CD8-positive, alpha-beta memory T cell (primary cell): Measurements from ENCODE around the gene MAGEA3. TPM values are rescaled to one million over a fixed set of nuclear protein-coding genes. Genes with fewer than 3 reads are reported as not detected.
"Not testable (repeated sequence)": the region's sequence is repeated elsewhere in the genome, so short reads cannot be mapped to it uniquely, and the experiment has no call there.

Experiments used
- CTCF ChIA-PET: fragments of 350-600 bp; sonication (Branson Sonifier 250); formaldehyde crosslinking; loops from one replicate; lab custom pipeline; 2021; ENCODE audit warnings: antibody characterized with exemption; lab: Charles Lee
- POLR2A ChIA-PET: fragments of 350-600 bp; sonication (Branson Sonifier 250); formaldehyde crosslinking; loops from one replicate; lab custom pipeline; 2021; ENCODE audit warnings: antibody characterized with exemption; lab: Charles Lee
- DNase-seq, 5 donors: peaks; one replicate each; pipeline versions ENCODE4 v3.0.0 to v3.0.0-alpha.2; 2020 to 2022; ENCODE audit warnings: mixed read lengths in 1 of 5
- H3K27ac ChIP-seq: one replicate; pipeline ENCODE4 v1.7.0; 2013; ENCODE audit warnings: low read depth, mild to moderate bottlenecking, low read length, moderate library complexity
- H3K27me3 ChIP-seq: 2 replicates; pipeline ENCODE4 v1.7.0; 2013; ENCODE audit warnings: low read length, mild to moderate bottlenecking; ENCODE audit not compliant: insufficient read depth, poor library complexity, severe bottlenecking
- H3K36me3 ChIP-seq: 2 replicates; pipeline ENCODE4 v1.7.0; 2013; ENCODE audit warnings: mild to moderate bottlenecking, low read length, moderate library complexity; ENCODE audit not compliant: insufficient read depth
- H3K4me1 ChIP-seq: 2 replicates; pipeline ENCODE4 v1.7.0; 2013; ENCODE audit warnings: mild to moderate bottlenecking, low read length, moderate library complexity; ENCODE audit not compliant: insufficient read depth
- H3K4me3 ChIP-seq: 2 replicates; pipeline ENCODE4 v1.7.0; 2013; ENCODE audit warnings: mild to moderate bottlenecking, low read length
- H3K9me3 ChIP-seq: 2 replicates; pipeline ENCODE4 v1.7.0; 2013; ENCODE audit warnings: mild to moderate bottlenecking, low read length
- H3K27ac Mint-ChIP-seq, 8 donors: one replicate each; pipeline ENCODE4 v1.8.0; 2020 to 2021; ENCODE audit warnings: mixed read lengths in 8 of 8, mild to moderate bottlenecking in 6 of 8, inconsistent platforms in 3 of 8, moderate library complexity in 3 of 8
- H3K27me3 Mint-ChIP-seq, 2 donors: one replicate each; pipeline ENCODE4 v1.8.0; 2020 to 2021; ENCODE audit warnings: mixed read lengths in 2 of 2, mild to moderate bottlenecking in 1 of 2, moderate library complexity in 1 of 2
- H3K36me3 Mint-ChIP-seq, 3 donors: one replicate each; pipeline ENCODE4 v1.8.0; 2020 to 2021; ENCODE audit warnings: mixed read lengths in 3 of 3, inconsistent platforms in 1 of 3, mild to moderate bottlenecking in 1 of 3
- H3K4me1 Mint-ChIP-seq, 3 donors: one replicate each; pipeline ENCODE4 v1.8.0; 2020 to 2021; ENCODE audit warnings: mixed read lengths in 3 of 3, inconsistent platforms in 1 of 3, mild to moderate bottlenecking in 1 of 3
- H3K4me3 Mint-ChIP-seq, 7 donors: one replicate each; pipeline ENCODE4 v1.8.0; 2020 to 2021; ENCODE audit warnings: mixed read lengths in 7 of 7, mild to moderate bottlenecking in 6 of 7, moderate library complexity in 4 of 7, inconsistent platforms in 2 of 7
- H3K9me3 Mint-ChIP-seq, 5 donors: one replicate each; pipeline ENCODE4 v1.8.0; 2020 to 2022; ENCODE audit warnings: mixed read lengths in 5 of 5, mild to moderate bottlenecking in 3 of 5, moderate library complexity in 2 of 5, inconsistent platforms in 1 of 5
- polyA plus RNA-seq: library from polyadenylated mRNA; unstranded; fragments of 300-500 nt; fragmentation: Illumina TruSeq; gene quantifications from one replicate; pipeline ENCODE4 v1.2.3, GENCODE V29; 2021
- total RNA-seq, 2 experiments: library from RNA; stranded (reverse); gene quantifications; one replicate each; pipeline ENCODE4 v1.2.3, GENCODE V29; 2021

The MAGEA3 gene
- total and polyA plus RNA-seq, 3 experiments from 2014 or later, result not detected

GRCh38 chrX:152733261-152733975 lies 34.8 kb downstream of the MAGEA3 start, which contains the start of the genes CSAG1 and MAGEA12:
TSS of gene CSAG1 (minus strand) at chrX:152733721. CDS start at chrX:152732460, 1,261 bp downstream.
TSS of gene MAGEA12 (plus strand) at chrX:152733757. CDS start at chrX:152736162, 2,405 bp downstream.
- H3K27me3 Mint-ChIP-seq, result peaks cover 0 to 1% of the 10 kb centered on the region in 2 donors
- Histone ChIP-seq H3K4me3 (no peak within 1 kb of the TSS), H3K9me3 (no peaks in the 10 kb centered on the region), H3K4me1 (no peaks in the 10 kb centered on the region), H3K27ac (peak within 1 kb of the TSS; percentile 38), H3K27me3 (no peaks in the 10 kb centered on the region), H3K36me3 (no peaks in the 10 kb centered on the region)
- ChIA-PET CTCF (no interaction called here), POLR2A (no interaction called here)
- DNase-seq, result no peak
- H3K36me3 Mint-ChIP-seq, result no peaks in the 10 kb centered on the region
- no peaks in the 10 kb centered on the region for H3K9me3 Mint-ChIP-seq
- no peaks in the 10 kb centered on the region for H3K4me1 Mint-ChIP-seq
- H3K27ac Mint-ChIP-seq, result no peak within 1 kb of the TSS
- H3K4me3 Mint-ChIP-seq, result no peak within 1 kb of the TSS

- H3K4me1 Mint-ChIP-seq, H3K4me1 ChIP-seq, H3K36me3 Mint-ChIP-seq, H3K9me3 Mint-ChIP-seq, H3K4me3 ChIP-seq, POLR2A ChIA-PET, H3K9me3 ChIP-seq, H3K27me3 Mint-ChIP-seq, H3K36me3 ChIP-seq, CTCF ChIA-PET, DNase-seq, H3K27ac Mint-ChIP-seq, H3K27me3 ChIP-seq, H3K4me3 Mint-ChIP-seq: not testable (repeated sequence)
- peak overlapping the region; percentile 31 for H3K27ac ChIP-seq
Observed at GRCh38 chrX:152734143-152734858, 35.7 kb downstream of the MAGEA3 start.

GRCh38 chrX:152735101-152735500 lies 36.5 kb downstream of the MAGEA3 start:
- no peaks in the 10 kb centered on the region for H3K4me1 ChIP-seq
- H3K4me3 ChIP-seq, result no peak overlapping the region
- H3K27me3 Mint-ChIP-seq, result no peaks in the 10 kb centered on the region
- no peak overlapping the region for H3K4me3 Mint-ChIP-seq
- H3K27ac Mint-ChIP-seq, result no peak overlapping the region
- no peaks in the 10 kb centered on the region for H3K9me3 Mint-ChIP-seq
- POLR2A ChIA-PET, result no interaction called here
- no peak for DNase-seq
- no peaks in the 10 kb centered on the region for H3K36me3 Mint-ChIP-seq
- no peak overlapping the region for H3K27ac ChIP-seq
- H3K9me3 ChIP-seq, result no peaks in the 10 kb centered on the region
- CTCF ChIA-PET, result no interaction called here
- no peaks in the 10 kb centered on the region for H3K36me3 ChIP-seq
- no peaks in the 10 kb centered on the region for H3K4me1 Mint-ChIP-seq
- H3K27me3 ChIP-seq, result no peaks in the 10 kb centered on the region

GRCh38 chrX:152735860-152736511 lies 37.4 kb downstream of the MAGEA3 start:
- Histone ChIP-seq H3K36me3 (no peaks in the 10 kb centered on the region), H3K9me3 (no peaks in the 10 kb centered on the region), H3K27ac (no peak overlapping the region), H3K27me3 (no peaks in the 10 kb centered on the region), H3K4me1 (no peaks in the 10 kb centered on the region), H3K4me3 (no peak overlapping the region)
- H3K27ac Mint-ChIP-seq, result no peak overlapping the region
- no peaks in the 10 kb centered on the region for H3K4me1 Mint-ChIP-seq
- no peak for DNase-seq
- H3K9me3 Mint-ChIP-seq, result no peaks in the 10 kb centered on the region
- ChIA-PET CTCF (no interaction called here), POLR2A (no interaction called here)
- H3K27me3 Mint-ChIP-seq, result peaks cover 0 to 5% of the 10 kb centered on the region in 2 donors
- H3K4me3 Mint-ChIP-seq, result no peak overlapping the region
- no peaks in the 10 kb centered on the region for H3K36me3 Mint-ChIP-seq

- H3K9me3 Mint-ChIP-seq, POLR2A ChIA-PET, H3K9me3 ChIP-seq, DNase-seq, H3K36me3 Mint-ChIP-seq, H3K4me1 ChIP-seq, H3K36me3 ChIP-seq, H3K27ac Mint-ChIP-seq, H3K27ac ChIP-seq, H3K4me1 Mint-ChIP-seq, H3K4me3 ChIP-seq, H3K27me3 ChIP-seq, H3K4me3 Mint-ChIP-seq, CTCF ChIA-PET, H3K27me3 Mint-ChIP-seq: not testable (repeated sequence)
Observed at GRCh38 chrX:152736528-152736927, 37.9 kb downstream of the MAGEA3 start.

- H3K27ac Mint-ChIP-seq, result no peak overlapping the region
- H3K4me1 Mint-ChIP-seq, result no peaks in the 10 kb centered on the region
- H3K9me3 Mint-ChIP-seq, result no peaks in the 10 kb centered on the region
- ChIA-PET POLR2A (no interaction called here), CTCF (no interaction called here)
- no peaks in the 10 kb centered on the region for H3K27me3 ChIP-seq
- no peak overlapping the region for H3K4me3 ChIP-seq
- H3K4me3 Mint-ChIP-seq, result no peak overlapping the region
- H3K9me3 ChIP-seq, result no peaks in the 10 kb centered on the region
- H3K36me3 ChIP-seq, result no peaks in the 10 kb centered on the region
- H3K27me3 Mint-ChIP-seq, result peaks cover 0 to 14% of the 10 kb centered on the region in 2 donors
- H3K4me1 ChIP-seq, result no peaks in the 10 kb centered on the region
- no peak for DNase-seq
- no peak overlapping the region for H3K27ac ChIP-seq
- H3K36me3 Mint-ChIP-seq, result no peaks in the 10 kb centered on the region
Observed at GRCh38 chrX:152738560-152738959, 40.0 kb downstream of the MAGEA3 start.

Other genes with a start within 250 kb of the MAGEA3 start
- under 1 TPM in 1 of 2 experiments, not detected in 1; 0.04 TPM for gene GABRA3, start 247.5 kb upstream of the MAGEA3 start, total RNA-seq
- not detected for gene GABRA3, start 247.5 kb upstream of the MAGEA3 start, polyA plus RNA-seq
- gene GABRQ, start 60.9 kb upstream of the MAGEA3 start, total RNA-seq, result not detected
- not detected for gene GABRQ, start 60.9 kb upstream of the MAGEA3 start, polyA plus RNA-seq
- gene CSAG2, start 10.5 kb downstream of the MAGEA3 start, total RNA-seq, result not detected
- not detected for gene CSAG2, start 10.5 kb downstream of the MAGEA3 start, polyA plus RNA-seq
- gene MAGEA2B, start 15.8 kb downstream of the MAGEA3 start, total RNA-seq, result not detected
- gene MAGEA2B, start 15.8 kb downstream of the MAGEA3 start, polyA plus RNA-seq, result not detected
- not detected for gene CSAG1, start 34.9 kb downstream of the MAGEA3 start, total RNA-seq
- gene CSAG1, start 34.9 kb downstream of the MAGEA3 start, polyA plus RNA-seq, result not detected
- gene MAGEA12, start 35.0 kb downstream of the MAGEA3 start, total RNA-seq, result not detected
- gene MAGEA12, start 35.0 kb downstream of the MAGEA3 start, polyA plus RNA-seq, result not detected
- not detected for gene MAGEA2, start 55.0 kb downstream of the MAGEA3 start, total RNA-seq
- gene MAGEA2, start 55.0 kb downstream of the MAGEA3 start, polyA plus RNA-seq, result not detected
- not detected for gene CSAG3, start 60.4 kb downstream of the MAGEA3 start, total RNA-seq
- not detected for gene CSAG3, start 60.4 kb downstream of the MAGEA3 start, polyA plus RNA-seq
- not detected for gene MAGEA6, start 70.9 kb downstream of the MAGEA3 start, total RNA-seq
- not detected for gene MAGEA6, start 70.9 kb downstream of the MAGEA3 start, polyA plus RNA-seq
- 10 to 100 TPM; 12.5 to 15.4 TPM for gene CETN2, start 132.0 kb downstream of the MAGEA3 start, total RNA-seq
- 29.0 TPM for gene CETN2, start 132.0 kb downstream of the MAGEA3 start, polyA plus RNA-seq
- 10 to 100 TPM; 20.3 to 21.8 TPM for gene NSDHL, start 132.3 kb downstream of the MAGEA3 start, total RNA-seq
- gene NSDHL, start 132.3 kb downstream of the MAGEA3 start, polyA plus RNA-seq, result 15.0 TPM
- under 1 TPM; 0.82 to 0.96 TPM for gene ZNF185, start 199.3 kb downstream of the MAGEA3 start, total RNA-seq
- 2.3 TPM for gene ZNF185, start 199.3 kb downstream of the MAGEA3 start, polyA plus RNA-seq